ENCODE data around the gene PFKM. TPM values are rescaled to one million over a fixed set of nuclear protein-coding genes. Genes with fewer than 3 reads are reported as not detected.
"Not testable (repeated sequence)": the region's sequence is repeated elsewhere in the genome, so short reads cannot be mapped to it uniquely, and the experiment has no call there.

PFKM gene
- total RNA-seq, 1 experiment from 2014 or later, result 38.4 TPM

DNA sequence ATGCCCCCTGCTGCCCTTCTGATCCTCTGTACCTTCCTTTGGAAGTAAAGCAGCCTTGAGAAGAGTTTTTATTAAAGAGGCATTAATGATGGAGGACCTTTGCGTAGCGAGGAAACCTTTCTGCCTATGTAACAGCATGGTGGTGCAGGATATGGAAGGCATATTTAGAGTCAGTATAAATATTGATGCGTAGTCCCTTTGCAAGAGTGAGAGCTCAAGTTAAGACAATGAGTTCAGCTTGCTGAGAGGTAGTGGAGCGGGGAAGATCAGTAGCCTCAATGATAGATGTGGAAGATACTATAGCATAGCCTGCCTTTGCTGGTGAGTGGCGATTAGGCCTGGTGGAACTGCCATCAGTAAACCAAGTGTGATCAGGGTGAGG, 7.9 kb upstream of the PFKM start:
- not testable (repeated sequence) for DNase-seq (ENCODE audit: low read depth)

DNA sequence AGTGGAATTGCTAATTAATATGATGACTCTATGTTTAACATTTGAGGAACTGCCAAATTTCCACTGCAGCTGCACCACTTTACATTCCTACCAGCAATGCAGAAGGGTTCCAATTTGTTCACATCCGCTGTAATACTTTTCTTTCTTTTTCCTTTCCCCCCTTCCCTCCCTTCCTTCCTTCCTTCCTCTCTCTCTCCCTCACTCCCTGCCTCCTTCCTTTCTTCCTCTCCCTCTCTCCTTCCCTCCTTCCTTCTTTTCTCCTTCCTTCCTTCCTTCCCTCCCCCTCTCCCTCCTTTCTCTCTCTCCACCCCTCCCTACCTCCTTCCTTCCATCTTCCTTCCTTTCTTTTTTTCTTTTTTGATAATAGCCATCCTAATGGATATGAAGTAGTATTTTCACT, 3.2 kb upstream of the PFKM start:
- DNase-seq (ENCODE audit: low read depth), result no peak

DNA sequence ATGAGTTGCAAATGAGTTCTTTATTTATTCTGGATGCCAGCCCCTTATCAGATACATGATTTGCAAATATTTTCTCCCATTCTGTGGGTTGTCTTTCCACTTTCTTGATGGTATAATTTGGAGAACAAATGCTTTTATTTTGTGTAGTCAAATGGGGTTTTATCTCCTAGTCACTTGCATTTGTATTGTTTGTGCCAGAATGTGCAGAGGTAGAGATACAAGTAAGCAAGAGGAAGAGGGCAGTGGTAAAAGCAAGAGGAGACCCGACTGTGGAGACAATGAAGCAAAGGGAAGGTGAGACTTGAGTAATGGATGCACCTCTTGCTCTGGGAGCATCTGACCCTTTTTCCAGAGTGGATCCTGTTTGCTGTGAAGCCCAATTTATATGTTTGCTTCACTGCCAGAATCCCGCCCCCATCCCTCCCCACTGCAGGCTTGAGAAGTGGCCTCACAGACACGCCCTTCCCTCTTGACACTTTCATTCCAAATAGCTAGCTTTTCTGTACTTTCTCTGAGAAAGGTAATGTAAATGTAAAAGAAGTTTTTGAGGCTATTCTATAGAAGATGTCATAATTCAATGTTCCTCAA, 786 bp upstream of the PFKM start:
- peak; percentile 35 for DNase-seq (ENCODE audit: low read depth)

DNA sequence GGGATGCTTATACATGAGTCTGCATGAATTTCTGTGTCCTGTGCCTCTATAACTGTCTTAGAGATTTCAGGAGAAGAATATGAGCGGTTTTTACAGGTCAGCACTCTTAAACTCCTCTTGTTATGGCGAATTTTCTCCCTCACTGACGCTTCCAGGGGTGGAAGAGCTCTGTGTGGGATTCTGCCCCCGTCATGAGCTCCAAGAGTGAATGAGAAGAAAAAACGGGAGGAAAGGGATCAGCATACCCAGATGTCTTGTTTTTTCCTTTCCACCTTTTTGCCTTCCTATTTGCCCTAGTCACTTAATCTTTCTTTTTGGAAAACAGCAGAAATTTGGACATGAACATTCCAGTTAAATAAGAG, 651 bp downstream of the PFKM start:
- no peak for DNase-seq (ENCODE audit: low read depth)

DNA sequence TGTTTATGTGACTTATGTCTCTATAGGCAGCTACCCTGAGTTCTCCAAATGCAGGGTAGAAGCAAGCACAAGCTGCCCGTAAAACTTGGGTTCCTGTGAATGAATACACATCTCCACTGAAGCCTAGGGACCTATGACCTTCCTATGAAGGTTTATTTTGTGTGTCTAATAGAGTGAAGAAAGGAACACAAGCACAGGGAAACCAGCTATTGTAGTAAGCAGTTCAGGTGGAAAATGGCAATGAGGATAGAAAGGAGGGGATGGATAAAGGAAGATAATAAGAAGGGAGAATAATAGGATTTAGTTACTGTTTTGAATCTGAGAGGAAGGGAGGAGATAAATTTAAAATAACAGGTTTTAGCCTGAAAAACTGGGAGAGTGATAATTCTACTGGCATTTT, 2.4 kb downstream of the PFKM start:
- no peak for DNase-seq (ENCODE audit: low read depth)

DNA sequence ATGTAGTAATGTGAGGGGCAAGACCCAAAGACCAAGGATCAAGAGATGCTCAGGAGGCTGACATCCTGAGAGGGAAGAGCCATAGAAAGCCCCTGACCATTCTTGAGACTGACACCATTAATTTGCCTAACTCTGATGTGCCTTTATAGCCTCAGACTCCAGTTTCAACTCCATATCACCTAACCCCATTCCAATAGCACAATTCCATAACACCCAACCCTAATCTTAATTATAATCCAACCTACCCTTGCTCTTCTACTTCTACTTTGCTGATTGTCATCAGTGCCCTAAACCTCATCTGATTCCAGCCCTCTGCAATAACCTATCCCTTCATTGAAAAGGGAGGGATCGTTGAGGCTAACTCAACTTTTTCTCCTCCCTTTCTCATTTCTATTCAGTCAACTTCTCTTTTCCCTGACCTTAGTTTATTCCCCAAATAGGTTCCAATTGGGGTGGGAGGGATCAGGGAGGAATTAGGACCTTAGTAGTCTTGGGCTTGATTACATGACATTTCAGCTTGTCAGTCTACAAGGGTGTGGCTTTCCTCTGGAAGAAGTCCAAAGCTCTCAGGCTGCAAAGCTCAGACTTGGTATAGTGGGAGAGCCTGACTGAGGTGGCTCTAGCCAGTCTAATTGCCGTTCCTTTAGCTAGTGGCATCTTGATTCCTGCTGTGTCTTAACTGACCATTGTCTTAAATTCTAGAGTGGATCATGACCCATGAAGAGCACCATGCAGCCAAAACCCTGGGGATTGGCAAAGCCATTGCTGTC, 3.1 kb downstream of the PFKM start:
- no peak for DNase-seq (ENCODE audit: low read depth)

DNA sequence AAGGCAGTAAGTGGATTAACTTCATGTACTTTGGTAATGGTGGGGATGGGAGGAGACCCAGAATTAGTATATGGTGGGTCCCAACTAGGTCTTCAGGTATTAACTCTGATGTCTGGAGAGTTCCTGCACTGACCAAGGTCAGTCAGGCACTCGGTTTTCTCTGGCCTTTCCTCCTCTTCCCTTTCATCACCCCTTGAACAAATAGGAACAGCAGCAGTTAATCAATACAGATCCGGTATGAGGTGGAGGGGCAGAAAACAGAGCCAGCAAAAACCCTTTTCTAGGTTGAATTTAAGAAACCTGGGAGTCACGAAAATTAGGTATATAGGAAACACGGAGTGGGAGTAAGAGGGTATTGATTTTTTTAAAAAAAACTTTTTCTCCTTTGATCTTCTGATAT, 4.0 kb downstream of the PFKM start:
- no peak for DNase-seq (ENCODE audit: low read depth)

DNA sequence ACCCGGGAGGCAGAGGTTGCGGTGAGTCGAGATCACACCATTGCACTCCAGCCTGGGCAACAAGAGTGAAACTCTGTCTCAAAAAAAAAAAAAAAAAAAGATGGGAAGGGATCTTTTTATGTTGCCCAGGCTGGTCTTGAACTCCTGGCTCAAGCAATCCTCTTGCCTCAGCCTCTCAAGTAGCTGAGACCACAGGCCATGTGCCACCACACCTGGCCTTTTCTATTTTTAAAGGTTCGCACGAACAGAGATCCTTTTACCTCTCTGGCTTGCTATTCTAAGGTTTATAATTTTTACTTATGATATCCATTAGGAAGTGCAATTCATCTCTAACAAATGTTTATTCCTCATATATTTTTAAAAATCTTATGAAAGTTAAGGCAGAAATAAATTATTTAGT, 6.4 kb downstream of the PFKM start:
- not testable (repeated sequence) for DNase-seq (ENCODE audit: low read depth)

DNA sequence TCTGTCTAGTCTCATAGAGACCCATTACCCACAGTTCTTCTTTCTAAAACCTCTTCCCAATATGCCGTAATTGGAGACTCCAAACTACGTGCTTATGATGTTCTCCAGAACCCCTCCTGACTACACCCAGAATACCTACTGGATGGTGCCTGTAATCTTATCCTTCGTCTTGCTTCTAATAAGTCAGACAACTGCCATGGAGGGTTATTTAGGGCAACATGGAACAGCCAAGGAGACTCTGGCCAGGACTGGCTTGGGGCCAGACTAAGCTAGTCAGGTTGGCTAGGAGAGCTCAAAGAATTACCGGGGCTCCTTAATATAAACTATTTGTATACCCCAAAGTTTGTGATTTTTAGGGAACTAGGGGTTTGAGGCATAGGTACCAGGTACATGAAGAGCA, 6.8 kb downstream of the PFKM start:
- DNase-seq (ENCODE audit: low read depth), result no peak

DNA sequence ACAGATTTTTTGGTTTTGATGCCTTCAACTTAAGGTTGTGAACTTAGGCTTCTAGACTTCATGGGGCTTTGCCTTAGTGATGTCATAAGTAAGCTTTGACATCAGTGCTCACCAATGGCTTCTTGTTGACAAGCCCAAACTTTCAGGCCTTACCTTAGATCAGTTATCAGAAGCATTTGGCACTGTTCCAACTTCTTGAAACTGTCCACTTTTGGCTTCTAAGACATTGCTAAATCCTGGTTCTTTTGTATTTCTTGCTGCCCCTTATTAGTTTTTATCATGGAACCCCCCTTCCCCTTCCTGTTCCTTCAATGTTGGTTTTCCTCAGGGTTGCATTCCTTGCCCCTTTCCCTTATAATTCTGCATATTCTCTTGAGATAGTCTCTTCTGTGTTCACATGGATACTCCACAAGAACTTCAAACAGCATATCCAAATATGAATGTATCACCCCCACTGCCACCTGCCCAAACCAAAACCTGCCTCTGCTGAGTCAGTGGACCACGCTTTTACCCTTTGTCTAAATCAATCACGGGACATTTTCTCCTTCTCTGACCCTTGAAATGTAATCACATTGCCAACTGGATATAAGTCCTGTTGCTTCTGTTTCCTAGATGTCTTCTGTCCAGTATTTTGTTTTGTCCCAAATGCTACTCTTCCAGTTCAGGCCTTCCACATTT, 7.9 kb downstream of the PFKM start:
- DNase-seq (ENCODE audit: low read depth), result no peak

DNA sequence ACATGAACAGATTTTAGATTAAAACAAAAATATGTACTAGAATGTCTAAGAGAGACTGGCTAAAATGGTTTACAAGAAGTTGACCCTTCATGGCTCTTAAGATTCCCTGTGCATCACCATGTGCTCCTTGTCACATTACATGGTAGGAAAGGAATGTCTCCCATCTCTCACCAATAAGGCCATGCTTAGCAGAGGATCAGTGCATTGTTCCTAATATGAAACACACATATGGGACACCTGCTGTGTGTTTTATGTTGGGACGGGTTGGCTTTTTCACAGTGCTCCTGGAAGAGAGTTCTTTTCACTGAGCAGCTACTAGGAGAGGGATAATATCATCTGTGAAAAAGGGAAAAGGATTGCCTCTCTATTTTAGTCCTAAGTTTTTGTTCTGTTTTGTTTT, 9.6 kb downstream of the PFKM start:
- DNase-seq (ENCODE audit: low read depth), result no peak

DNA sequence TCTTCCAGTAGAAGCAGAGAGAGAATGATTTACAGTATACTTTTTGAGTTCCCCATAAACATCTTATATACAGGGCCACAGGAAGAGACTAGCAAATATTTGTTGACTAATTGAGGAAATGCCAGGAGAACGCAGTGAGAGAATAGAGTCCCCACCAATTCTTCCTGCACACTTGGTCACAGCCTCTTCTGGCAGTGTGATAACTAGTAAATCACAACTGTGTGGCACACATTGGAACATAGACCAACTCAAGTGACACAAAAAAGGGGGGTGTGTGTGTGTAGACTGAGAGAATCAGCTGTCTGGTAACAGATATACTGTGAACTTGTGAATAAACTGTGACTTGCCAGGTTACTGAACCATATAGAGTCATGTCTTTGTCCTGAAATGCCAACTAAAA, 10.2 kb downstream of the PFKM start:
- no peak for DNase-seq (ENCODE audit: low read depth)

DNA sequence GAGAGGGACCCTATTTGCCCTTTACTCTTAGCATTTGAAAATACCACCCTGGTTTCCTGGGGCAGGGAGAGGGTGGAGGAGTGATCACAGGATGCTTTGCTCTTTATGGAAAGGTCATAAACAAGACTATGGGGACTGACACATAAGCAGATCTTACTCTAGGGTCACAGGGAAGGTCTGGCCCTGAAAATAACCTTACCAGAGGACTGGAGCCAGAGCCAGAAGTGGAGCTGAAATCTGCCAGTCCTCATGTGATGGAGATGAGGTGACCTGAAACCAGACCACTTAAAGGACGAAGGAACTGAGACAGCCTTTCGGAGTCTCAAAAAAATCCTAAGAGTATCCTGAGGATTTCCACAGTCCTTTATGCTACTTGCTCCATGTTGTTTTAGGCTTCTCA, 12.4 kb downstream of the PFKM start:
- DNase-seq (ENCODE audit: low read depth), result no peak

DNA sequence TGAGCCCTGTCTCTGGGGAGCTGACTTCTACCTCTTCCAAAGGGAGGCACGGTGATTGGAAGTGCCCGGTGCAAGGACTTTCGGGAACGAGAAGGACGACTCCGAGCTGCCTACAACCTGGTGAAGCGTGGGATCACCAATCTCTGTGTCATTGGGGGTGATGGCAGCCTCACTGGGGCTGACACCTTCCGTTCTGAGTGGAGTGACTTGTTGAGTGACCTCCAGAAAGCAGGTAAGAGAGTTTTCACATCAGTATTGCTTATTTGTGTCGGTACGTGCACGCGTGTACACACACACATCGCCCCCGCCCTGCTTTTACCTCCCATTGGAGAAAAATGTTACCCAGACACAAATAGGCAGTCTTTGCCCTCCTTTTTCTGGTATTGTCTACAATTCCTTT, 13.7 kb downstream of the PFKM start:
- no peak for DNase-seq (ENCODE audit: low read depth)

DNA sequence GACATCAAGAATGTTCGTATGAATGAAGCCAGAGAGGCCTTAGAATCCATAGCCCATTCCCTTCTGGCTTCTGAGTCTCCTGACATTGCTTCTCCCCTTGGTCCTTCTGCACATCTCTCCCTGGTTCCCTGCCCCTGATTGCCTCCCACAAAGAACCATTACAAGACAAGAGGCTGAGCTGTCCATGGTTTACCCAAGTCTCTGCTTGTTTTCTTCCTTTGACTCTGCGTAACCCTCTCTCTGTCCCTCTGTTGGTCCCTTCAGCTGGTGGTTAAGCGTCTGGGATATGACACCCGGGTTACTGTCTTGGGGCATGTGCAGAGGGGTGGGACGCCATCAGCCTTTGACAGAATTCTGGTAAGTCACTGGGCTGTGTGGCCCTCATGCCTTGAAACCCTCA, 15.9 kb downstream of the PFKM start:
- no peak for DNase-seq (ENCODE audit: low read depth)

DNA sequence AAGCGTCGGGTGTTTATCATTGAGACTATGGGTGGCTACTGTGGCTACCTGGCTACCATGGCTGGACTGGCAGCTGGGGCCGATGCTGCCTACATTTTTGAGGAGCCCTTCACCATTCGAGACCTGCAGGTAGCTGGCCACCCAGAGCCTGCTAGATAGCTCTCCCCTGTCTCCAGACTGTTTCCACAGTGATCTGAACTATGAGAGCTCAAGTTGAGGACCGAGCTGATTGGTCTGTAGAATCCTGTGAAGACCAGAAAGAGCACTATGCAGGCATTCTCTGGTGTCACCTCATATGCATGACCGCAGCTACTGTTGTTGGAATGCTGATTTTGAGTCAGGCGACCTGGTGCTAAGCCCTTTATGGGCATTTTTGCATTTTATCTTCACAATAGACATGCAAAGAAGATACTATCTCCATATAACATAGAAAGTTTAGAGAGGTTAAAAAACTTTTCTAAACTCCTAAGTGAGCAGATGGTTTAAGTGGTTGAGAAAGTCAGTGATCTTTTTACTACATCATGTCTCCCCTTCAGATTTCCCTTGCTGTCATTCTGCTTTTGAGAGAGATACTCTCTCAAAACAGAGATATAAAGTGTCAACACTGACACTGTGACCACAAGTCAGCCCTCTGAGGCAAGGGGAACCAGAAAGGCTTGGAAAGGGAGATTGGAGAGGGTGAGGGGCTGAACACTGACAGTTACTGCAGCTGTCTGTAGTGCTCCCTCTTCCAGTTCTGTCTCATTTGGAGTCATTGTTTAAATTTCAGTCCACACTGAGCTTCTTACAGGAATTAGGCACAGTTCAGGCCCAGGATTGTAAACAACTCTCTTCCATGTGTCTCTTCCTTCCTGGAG, 23.9 kb downstream of the PFKM start:
- no peak for DNase-seq (ENCODE audit: low read depth)

DNA sequence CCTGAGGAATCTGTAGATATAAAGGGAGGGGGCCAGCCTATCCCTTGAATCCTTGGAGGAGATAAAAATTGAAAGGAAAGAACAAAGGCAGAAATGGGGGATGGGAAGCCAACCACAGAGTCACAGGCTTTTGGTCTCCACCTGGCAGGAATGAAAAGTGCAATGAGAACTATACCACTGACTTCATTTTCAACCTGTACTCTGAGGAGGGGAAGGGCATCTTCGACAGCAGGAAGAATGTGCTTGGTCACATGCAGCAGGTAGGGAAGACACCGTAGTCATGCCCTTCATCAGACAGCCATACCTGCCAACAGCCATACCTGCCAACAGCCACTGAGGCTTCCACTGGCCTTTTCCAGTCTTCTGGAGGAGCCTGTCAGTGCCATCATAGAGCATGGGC, 24.7 kb downstream of the PFKM start:
- no peak for DNase-seq (ENCODE audit: low read depth)

DNA sequence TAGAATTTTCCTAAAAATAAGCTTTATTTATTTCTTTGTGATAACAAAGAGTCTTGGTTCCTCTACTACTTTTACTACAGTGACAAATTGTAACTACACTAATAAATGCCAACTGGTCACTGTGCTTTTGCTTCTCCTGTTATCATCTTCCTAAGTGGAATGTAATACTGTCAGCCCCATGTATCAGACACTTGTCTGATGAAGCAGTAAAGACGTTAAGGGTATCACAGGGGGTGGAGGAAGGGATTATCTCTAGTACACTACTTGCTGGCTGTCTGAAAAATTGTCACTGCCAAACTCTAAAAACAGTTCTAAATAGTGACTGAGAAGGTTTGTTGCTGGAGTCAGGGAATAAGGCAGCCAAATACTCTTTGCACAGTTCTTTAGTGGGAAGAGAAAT, 26.8 kb downstream of the PFKM start:
- no peak for DNase-seq (ENCODE audit: low read depth)

DNA sequence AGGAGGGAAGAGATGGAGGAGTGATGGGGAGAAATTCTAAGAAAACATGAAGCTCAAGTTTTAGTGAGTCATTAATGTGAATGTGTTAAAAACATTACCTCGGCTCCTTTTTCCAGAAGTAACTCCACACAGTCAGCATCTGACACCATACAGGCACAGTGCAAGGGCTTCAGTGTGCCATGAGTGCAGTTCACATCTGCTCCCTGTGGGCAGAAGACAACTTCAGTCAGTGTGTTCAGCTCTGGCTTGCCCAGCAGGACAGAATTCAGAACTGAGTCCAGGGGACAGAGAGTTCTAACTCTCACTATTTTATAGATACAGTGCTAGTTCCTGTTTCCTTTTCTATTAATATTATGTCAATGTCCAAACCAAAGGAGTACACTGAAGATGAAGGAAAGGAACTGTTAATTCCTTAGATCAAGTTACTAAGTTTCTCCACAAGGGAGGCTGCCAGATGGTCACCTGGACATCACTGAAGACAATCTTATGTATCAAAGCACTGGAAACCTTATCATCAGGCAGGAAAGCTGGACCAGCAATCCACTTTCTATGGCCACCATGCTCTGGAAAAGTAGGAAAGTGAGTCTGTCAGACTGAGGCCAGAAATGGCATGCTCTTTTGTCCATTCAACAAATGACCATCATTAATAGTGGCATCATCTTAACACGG, 32.1 kb downstream of the PFKM start:
- no peak for DNase-seq (ENCODE audit: low read depth)

DNA sequence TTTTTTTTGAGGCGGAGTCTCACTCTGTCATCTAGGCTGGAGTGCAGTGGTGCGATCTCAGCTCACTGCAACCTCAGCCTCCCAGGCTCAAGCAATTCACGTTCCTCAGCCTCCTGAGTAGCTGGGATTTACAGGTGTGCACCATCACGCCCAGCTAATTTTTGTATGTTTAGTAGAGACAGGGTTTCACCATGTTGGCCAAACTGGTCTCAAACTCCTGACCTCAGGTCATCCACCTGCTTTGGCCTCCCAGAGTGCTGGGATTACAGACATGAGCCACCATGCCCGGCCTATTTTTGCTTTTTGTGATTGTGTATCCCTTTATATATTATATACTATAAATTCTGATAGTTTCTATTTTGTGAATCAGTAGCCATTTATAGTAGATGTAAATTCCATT, 36.6 kb downstream of the PFKM start:
- DNase-seq (ENCODE audit: low read depth), result not testable (repeated sequence)

DNA sequence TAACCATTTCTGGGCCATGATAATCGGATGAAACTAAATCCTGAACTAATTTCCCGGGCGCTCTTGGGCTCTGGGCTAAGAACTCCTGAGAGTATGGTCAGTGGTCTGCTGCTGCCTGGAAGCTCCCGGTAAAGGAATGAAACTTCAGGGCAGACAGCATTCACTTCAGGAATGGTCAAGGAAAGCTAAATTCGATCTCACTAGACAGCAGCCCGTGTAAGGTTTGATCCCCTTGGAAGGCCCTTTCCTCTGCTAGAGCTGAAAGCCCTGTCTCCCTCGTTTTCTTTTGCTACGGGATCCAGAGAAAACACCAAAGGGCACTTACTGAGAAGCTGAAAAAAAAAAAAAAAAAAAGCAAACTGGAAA, 37.5 kb downstream of the PFKM start:
- DNase-seq (ENCODE audit: low read depth), result no peak

All from RPMI7951 (cell line).